Glutamatergic neuron (in vitro differentiated cells): ENCODE measurements around the gene PNLDC1. TPM values are rescaled to one million over a fixed set of nuclear protein-coding genes. Genes with fewer than 3 reads are reported as not detected.
"Not testable (repeated sequence)": the region's sequence is repeated elsewhere in the genome, so short reads cannot be mapped to it uniquely, and the experiment has no call there.

Source experiments
- DNase-seq: peaks from one replicate; pipeline ENCODE4 v3.0.0; 2022
- H3K27ac Mint-ChIP-seq: one replicate; pipeline ENCODE4 v1.8.0; 2020; ENCODE audit warnings: mild to moderate bottlenecking, mixed read lengths, inconsistent platforms; ENCODE audit not compliant: unreplicated experiment
- H3K27me3 Mint-ChIP-seq: one replicate; pipeline ENCODE4 v1.8.0; 2020; ENCODE audit warnings: mild to moderate bottlenecking, moderate library complexity, mixed read lengths, inconsistent platforms; ENCODE audit not compliant: unreplicated experiment
- H3K36me3 Mint-ChIP-seq: one replicate; pipeline ENCODE4 v1.8.0; 2020; ENCODE audit warnings: mild to moderate bottlenecking, mixed read lengths, inconsistent platforms; ENCODE audit not compliant: unreplicated experiment
- H3K4me1 Mint-ChIP-seq: one replicate; pipeline ENCODE4 v1.8.0; 2020; ENCODE audit warnings: mild to moderate bottlenecking, low read depth, mixed read lengths, inconsistent platforms; ENCODE audit not compliant: unreplicated experiment
- H3K4me3 Mint-ChIP-seq: one replicate; pipeline ENCODE4 v1.8.0; 2020; ENCODE audit warnings: mild to moderate bottlenecking, mixed read lengths, inconsistent platforms; ENCODE audit not compliant: unreplicated experiment
- H3K9me3 Mint-ChIP-seq: one replicate; pipeline ENCODE4 v1.8.0; 2020; ENCODE audit warnings: mild to moderate bottlenecking, moderate library complexity, mixed read lengths, inconsistent platforms; ENCODE audit not compliant: unreplicated experiment
- CTCF ChIP-seq: fragments of 200-600 bp; sonication (generic); IDR thresholded peaks from one replicate; pipeline ENCODE4 v1.5.0; 2021; ENCODE audit not compliant: partially characterized antibody, unreplicated experiment
- total RNA-seq: library from RNA; stranded (reverse); fragmentation: NEBNext Ultra II Directional; extraction: Animal tissue kit (Norgen Biotek cat#: 25700); gene quantifications from one replicate; pipeline ENCODE4 v1.2.1, GENCODE V29; 2021; ENCODE audit not compliant: unreplicated experiment

The PNLDC1 gene
- total RNA-seq, 1 donor from 2014 or later = not detected

DNA sequence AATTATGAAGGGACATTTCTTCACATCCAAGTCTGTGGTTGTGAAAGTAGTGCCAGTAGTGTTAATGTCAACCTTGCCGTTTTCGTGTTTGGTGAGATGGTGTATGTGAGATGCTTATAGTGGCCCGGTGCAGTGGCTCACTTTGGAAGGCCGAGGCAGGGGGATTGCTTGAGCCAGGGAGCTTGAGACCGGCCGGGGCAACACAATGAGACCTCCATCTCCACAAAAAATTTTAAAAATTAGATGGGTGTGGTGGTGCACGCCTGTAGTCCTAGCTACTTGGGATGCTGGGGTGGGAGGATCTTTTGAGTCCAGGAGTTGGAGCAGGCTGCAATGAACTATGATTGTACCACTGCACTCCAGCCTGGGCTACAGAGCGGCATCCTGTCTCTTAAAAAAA lies 37.4 kb downstream of the PNLDC1 start:
- H3K9me3 Mint-ChIP-seq = no peaks in the 10 kb centered on the region
- H3K4me3 Mint-ChIP-seq = no peak overlapping the region
- no peaks in the 10 kb centered on the region for H3K4me1 Mint-ChIP-seq
- no peak for TF ChIP-seq CTCF
- no peak for DNase-seq
- H3K36me3 Mint-ChIP-seq = no peaks in the 10 kb centered on the region
- H3K27ac Mint-ChIP-seq = no peak overlapping the region
- H3K27me3 Mint-ChIP-seq = no peaks in the 10 kb centered on the region

DNA sequence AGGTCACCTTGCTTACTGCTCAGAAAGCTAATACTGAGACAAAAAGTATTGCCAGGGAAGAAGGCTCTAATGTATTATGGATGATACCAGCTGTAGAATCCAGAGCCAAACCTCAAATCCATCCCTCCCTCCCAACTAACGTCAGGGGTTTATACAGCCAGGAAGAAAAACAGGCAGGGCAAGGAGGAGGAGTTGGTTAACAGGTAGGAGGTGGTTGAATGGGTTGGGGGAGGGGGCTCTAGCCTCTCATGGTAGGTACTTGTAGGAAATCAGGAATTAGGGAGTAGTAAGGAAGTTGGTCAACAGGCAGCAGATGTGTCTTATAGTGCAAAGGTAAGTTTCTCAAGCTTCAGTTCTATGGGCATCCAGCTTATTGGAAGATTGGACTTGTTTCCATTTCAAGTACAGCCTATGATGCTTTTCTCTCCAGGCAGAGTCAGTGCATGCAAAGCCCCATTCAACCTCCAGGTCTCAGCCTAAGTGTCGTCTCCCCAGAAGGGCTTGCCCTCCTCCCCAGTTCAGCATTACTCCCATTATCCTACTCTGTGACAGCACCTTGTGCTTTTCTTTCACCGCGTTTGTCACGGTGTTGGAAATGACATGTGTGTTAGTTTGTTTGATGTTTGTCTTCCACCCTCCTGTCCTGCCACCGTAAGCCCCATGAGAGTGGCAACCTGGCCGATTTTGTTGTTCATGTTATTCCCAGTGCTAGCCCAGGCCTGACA lies 38.1 kb downstream of the PNLDC1 start:
- Mint-ChIP-seq H3K36me3 (no peaks in the 10 kb centered on the region), H3K27me3 (no peaks in the 10 kb centered on the region), H3K4me1 (no peaks in the 10 kb centered on the region), H3K27ac (no peak overlapping the region), H3K4me3 (no peak overlapping the region), H3K9me3 (no peaks in the 10 kb centered on the region)
- no peak for TF ChIP-seq CTCF
- DNase-seq = no peak

DNA sequence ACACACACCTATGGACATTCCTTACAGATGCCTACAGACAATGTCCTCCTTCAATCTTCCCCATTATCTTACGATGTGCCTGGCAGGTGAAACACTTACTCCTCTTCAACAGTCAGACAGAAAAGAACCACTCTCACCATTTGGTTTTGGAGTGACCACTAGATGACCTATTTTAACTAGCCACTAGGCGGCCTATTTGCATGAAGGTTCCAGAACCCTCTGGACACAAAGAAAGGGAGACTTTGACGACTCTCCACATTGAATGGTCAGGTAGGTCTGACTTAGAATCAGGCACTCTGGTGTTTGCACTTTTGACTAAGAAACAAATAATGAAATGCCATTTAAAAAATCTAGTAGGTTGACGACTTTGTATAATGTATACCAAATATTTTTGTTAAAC lies 42.0 kb downstream of the PNLDC1 start:
- DNase-seq = no peak
- Mint-ChIP-seq H3K27me3 (no peaks in the 10 kb centered on the region), H3K4me3 (no peak overlapping the region), H3K9me3 (no peaks in the 10 kb centered on the region), H3K4me1 (no peaks in the 10 kb centered on the region), H3K36me3 (no peaks in the 10 kb centered on the region), H3K27ac (no peak overlapping the region)
- peak; percentile 45 for TF ChIP-seq CTCF

DNA sequence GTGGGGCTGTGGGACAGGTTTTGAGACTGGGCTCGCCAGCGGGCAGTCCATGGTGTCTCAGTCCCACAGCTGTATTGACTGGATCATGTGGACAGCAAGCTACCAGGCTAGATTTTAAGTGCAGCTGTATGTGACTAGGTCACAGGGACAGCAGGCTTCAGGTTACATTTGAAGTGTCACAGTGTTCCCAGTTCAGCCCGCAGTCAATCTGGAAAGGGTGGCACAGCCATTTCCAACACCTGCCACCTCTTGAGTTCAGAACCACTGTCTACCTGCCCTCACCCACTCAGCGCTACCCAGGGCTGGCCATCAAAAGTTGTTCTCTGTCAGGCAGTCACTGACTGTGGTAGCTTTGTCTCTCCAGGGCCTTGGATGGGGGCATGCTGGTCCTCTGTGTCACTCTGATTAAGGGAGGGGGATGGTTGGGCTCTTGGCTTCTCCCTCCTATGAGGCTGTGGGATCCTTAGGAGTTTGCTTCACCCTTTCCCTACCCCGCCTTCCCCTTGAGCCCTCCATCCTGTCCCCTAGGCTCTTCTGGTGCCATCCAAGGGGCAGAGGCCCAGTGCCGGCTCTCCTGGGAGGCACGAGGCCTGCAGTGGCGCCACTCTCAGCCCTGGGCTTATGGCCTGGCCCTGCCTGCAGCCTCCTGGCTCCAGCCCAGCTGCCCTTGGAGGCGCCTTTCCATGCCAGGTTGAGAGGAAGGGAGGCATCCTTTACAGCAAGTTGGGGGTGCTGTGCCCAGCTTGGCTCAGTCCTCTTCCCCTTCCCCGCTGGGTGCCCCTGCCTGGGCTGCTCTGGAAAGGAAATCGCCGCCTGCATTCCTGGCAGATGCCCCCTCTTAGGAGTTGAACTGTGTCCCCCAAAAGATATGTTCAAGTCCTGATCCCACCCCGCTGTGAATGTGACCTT lies 44.9 kb downstream of the PNLDC1 start:
- TF ChIP-seq CTCF = no peak
- DNase-seq = no peak
- Mint-ChIP-seq H3K4me3 (no peak overlapping the region), H3K4me1 (no peaks in the 10 kb centered on the region), H3K27me3 (no peaks in the 10 kb centered on the region), H3K27ac (no peak overlapping the region), H3K36me3 (peaks cover 9% of the 10 kb centered on the region), H3K9me3 (peaks cover 2% of the 10 kb centered on the region)

DNA sequence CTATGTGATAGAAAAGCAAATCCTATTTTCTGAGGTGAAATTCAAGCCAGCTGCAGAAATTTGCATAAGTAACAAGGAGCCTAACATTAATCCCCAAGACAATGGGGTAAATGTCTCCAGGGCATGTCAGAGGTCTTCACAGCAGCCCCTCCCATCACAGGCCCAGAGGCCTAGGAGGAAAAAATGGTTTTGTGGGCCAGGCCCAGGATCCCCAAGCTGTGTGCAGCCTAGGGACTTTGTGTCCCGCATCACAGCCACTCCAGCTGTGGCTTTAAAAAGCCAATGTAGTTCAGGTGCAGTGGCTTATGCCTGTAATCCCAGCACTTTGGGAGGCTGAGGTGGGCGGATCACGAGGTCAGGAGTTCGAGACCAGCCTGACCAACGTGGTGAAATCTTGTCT lies 48.5 kb downstream of the PNLDC1 start:
- H3K4me1 Mint-ChIP-seq, H3K27ac Mint-ChIP-seq, H3K4me3 Mint-ChIP-seq: not testable (repeated sequence)

GRCh38 chr6:159849851-159850250 lies 49.8 kb downstream of the PNLDC1 start:
- H3K27ac Mint-ChIP-seq, DNase-seq, H3K4me3 Mint-ChIP-seq, H3K27me3 Mint-ChIP-seq, H3K9me3 Mint-ChIP-seq, H3K4me1 Mint-ChIP-seq: not testable (repeated sequence)
- H3K36me3 Mint-ChIP-seq = peaks cover 12% of the 10 kb centered on the region

More for the DNA sequence above, 48.5 kb downstream of the PNLDC1 start:
- not testable (repeated sequence) for DNase-seq, H3K9me3 Mint-ChIP-seq, H3K27me3 Mint-ChIP-seq
- peaks cover 12% of the 10 kb centered on the region for H3K36me3 Mint-ChIP-seq
